ENCODE measurements around the gene CBL. TPM values are rescaled to one million over a fixed set of nuclear protein-coding genes. Genes with fewer than 3 reads are reported as not detected.

The CBL gene
- total RNA-seq, 1 donor from 2014 or later = 39.0 TPM

- Histone ChIP-seq H3K9me3 (no peaks in the 10 kb centered on the region), H3K36me3 (no peaks in the 10 kb centered on the region), H3K4me1 (peaks cover 68% of the 10 kb centered on the region), H3K27ac (peak overlapping the region; percentile 90), H3K27me3 (ENCODE audit: low read depth) (peaks cover 33% of the 10 kb centered on the region), H3K4me3 (peak overlapping the region; percentile 59)
- TF ChIP-seq CTCF (IDR thresholded peaks at IDR 0.05) = no peak
- ATAC-seq (peak; percentile 62 to 68), DNase-seq (peak; percentile 64)
- intact Hi-C loops (cut with DNase I) = no loop called here
Observed at GRCh38 chr11:119320776-119321524, 114.8 kb downstream of the CBL start.

- Histone ChIP-seq H3K27me3 (ENCODE audit: low read depth) (peaks cover 21% of the 10 kb centered on the region), H3K27ac (peak overlapping the region; percentile 90), H3K4me1 (peaks cover 56% of the 10 kb centered on the region), H3K9me3 (no peaks in the 10 kb centered on the region), H3K36me3 (no peaks in the 10 kb centered on the region), H3K4me3 (no peak overlapping the region)
- ATAC-seq (no peak), DNase-seq (no peak)
- no peak for TF ChIP-seq CTCF (IDR thresholded peaks at IDR 0.05)
- intact Hi-C loops (cut with DNase I) = no loop called here
Observed at GRCh38 chr11:119322360-119322739, 116.2 kb downstream of the CBL start.

GRCh38 chr11:119322921-119323531 lies 116.9 kb downstream of the CBL start:
- no peak overlapping the region for H3K4me3 ChIP-seq
- peaks cover 17% of the 10 kb centered on the region for H3K27me3 ChIP-seq (ENCODE audit: low read depth)
- ATAC-seq = no peak
- DNase-seq = no peak
- H3K9me3 ChIP-seq = no peaks in the 10 kb centered on the region
- H3K27ac ChIP-seq = no peak overlapping the region
- peaks cover 49% of the 10 kb centered on the region for H3K4me1 ChIP-seq
- intact Hi-C loops (cut with DNase I) = no loop called here
- no peaks in the 10 kb centered on the region for H3K36me3 ChIP-seq
- TF ChIP-seq CTCF (IDR thresholded peaks at IDR 0.05) = no peak

GRCh38 chr11:119323532-119324033 lies 117.4 kb downstream of the CBL start:
- Histone ChIP-seq H3K9me3 (no peaks in the 10 kb centered on the region), H3K27me3 (ENCODE audit: low read depth) (peaks cover 13% of the 10 kb centered on the region), H3K27ac (no peak overlapping the region), H3K4me1 (peaks cover 43% of the 10 kb centered on the region), H3K36me3 (no peaks in the 10 kb centered on the region), H3K4me3 (no peak overlapping the region)
- no peak for DNase-seq
- TF ChIP-seq CTCF (IDR thresholded peaks at IDR 0.05) = peak; percentile 84
- intact Hi-C loops (cut with DNase I) = no loop called here
- peak in 1 of 2 donors; percentile 15 for ATAC-seq

GRCh38 chr11:119324189-119324588 lies 118.0 kb downstream of the CBL start:
- H3K27ac ChIP-seq = no peak overlapping the region
- H3K36me3 ChIP-seq = no peaks in the 10 kb centered on the region
- no peak for DNase-seq
- TF ChIP-seq CTCF (IDR thresholded peaks at IDR 0.05) = no peak
- no peaks in the 10 kb centered on the region for H3K9me3 ChIP-seq
- no peak overlapping the region for H3K4me3 ChIP-seq
- intact Hi-C loops (cut with DNase I) = no loop called here
- peaks cover 37% of the 10 kb centered on the region for H3K4me1 ChIP-seq
- ATAC-seq = no peak
- H3K27me3 ChIP-seq (ENCODE audit: low read depth) = peaks cover 8% of the 10 kb centered on the region
